ENCODE measurements around the gene AJAP1.

- TF ChIP-seq CTCF (IDR thresholded peaks at IDR 0.05; ENCODE audit: low read length) (no peak), EZH2phosphoT487 (IDR thresholded peaks at IDR 0.05; ENCODE audit: low read length) (no peak)
Observed at GRCh38 chr1:4648657-4649056, 5.8 kb upstream of the AJAP1 start.

Measured in MM.1S (cell line).